Right renal pelvis (tissue), 4 donors: ENCODE measurements around the gene TSKS. TPM values are rescaled to one million over a fixed set of nuclear protein-coding genes. Genes with fewer than 3 reads are reported as not detected.

Source experiments
- polyA plus RNA-seq, 4 donors: library from polyadenylated mRNA; unstranded; fragments of 120-200 nt; gene quantifications; one replicate each; pipeline ENCODE4 v1.2.1, GENCODE V29; 2013; ENCODE audit not compliant: insufficient read length in 4 of 4

Gene TSKS
- polyA plus RNA-seq, 4 donors: 0.11 to 0.38 TPM; not detected in 2

Other genes starting within 250 kb of the TSKS start
- 10 to 100 TPM; 14.5 to 23.3 (median 17.4) TPM for gene RCN3, start 235.3 kb downstream of the TSKS start, polyA plus RNA-seq
- 10 to 100 TPM; 53.6 to 73.7 (median 60.5) TPM for gene NOSIP, start 182.8 kb downstream of the TSKS start, polyA plus RNA-seq
- 1 to 10 TPM; 7.3 to 9.3 (median 8.3) TPM for gene PRRG2, start 182.0 kb downstream of the TSKS start, polyA plus RNA-seq
- 10 to 100 TPM; 17.9 to 27.1 (median 20.2) TPM for gene PRR12, start 172.1 kb downstream of the TSKS start, polyA plus RNA-seq
- gene RRAS, start 123.2 kb downstream of the TSKS start, polyA plus RNA-seq: 10 to 100 TPM; 23.7 to 32.2 (median 25.8) TPM
- 10 to 100 TPM; 31.4 to 47.6 (median 34.7) TPM for gene SCAF1, start 121.1 kb downstream of the TSKS start, polyA plus RNA-seq
- gene IRF3, start 97.4 kb downstream of the TSKS start, polyA plus RNA-seq: 10 to 100 TPM; 41.2 to 56.3 (median 47.9) TPM
- gene BCL2L12, start 97.4 kb downstream of the TSKS start, polyA plus RNA-seq: 10 to 100 TPM; 20.5 to 32.6 (median 23.9) TPM
- 100 to 1,000 TPM; 196 to 239 (median 211) TPM for gene PRMT1, start 86.0 kb downstream of the TSKS start, polyA plus RNA-seq
- 1 to 10 TPM in 3 of 4 donors, under 1 TPM in 1; 0.61 to 1.6 (median 1.3) TPM for gene ADM5, start 73.7 kb downstream of the TSKS start, polyA plus RNA-seq
- 10 to 100 TPM; 10.3 to 13.3 (median 12.2) TPM for gene CPT1C, start 72.2 kb downstream of the TSKS start, polyA plus RNA-seq
- gene AP2A1, start 3.7 kb upstream of the TSKS start, polyA plus RNA-seq: 10 to 100 TPM; 48.7 to 68.2 (median 52.9) TPM
- gene FUZ, start 50.0 kb upstream of the TSKS start, polyA plus RNA-seq: 10 to 100 TPM; 29.6 to 40.2 (median 31.7) TPM
- 10 to 100 TPM; 58.8 to 74.9 (median 66.2) TPM for gene MED25, start 55.0 kb upstream of the TSKS start, polyA plus RNA-seq
- 100 to 1,000 TPM; 249 to 353 (median 277) TPM for gene PTOV1, start 87.9 kb upstream of the TSKS start, polyA plus RNA-seq
- 10 to 100 TPM; 42.7 to 57.9 (median 46.3) TPM for gene PNKP, start 104.3 kb upstream of the TSKS start, polyA plus RNA-seq
- gene AKT1S1, start 114.0 kb upstream of the TSKS start, polyA plus RNA-seq: 10 to 100 TPM; 30.0 to 43.8 (median 34.2) TPM
- 10 to 100 TPM; 40.4 to 51.4 (median 43.4) TPM for gene TBC1D17, start 114.4 kb upstream of the TSKS start, polyA plus RNA-seq
- 1 to 10 TPM; 1.7 to 3.6 (median 2.3) TPM for gene IL4I1, start 133.6 kb upstream of the TSKS start, polyA plus RNA-seq
- 10 to 100 TPM; 22.7 to 26.9 (median 23.8) TPM for gene ATF5, start 165.9 kb upstream of the TSKS start, polyA plus RNA-seq
- 10 to 100 TPM; 58.7 to 63.6 (median 61.4) TPM for gene NUP62, start 166.2 kb upstream of the TSKS start, polyA plus RNA-seq
- gene SIGLEC11, start 197.9 kb upstream of the TSKS start, polyA plus RNA-seq: 1 to 10 TPM; 3.4 to 5.1 (median 4.8) TPM